HEK293 (cell line): ENCODE data around the gene RHBDL2.

Source experiments
- CTCF ChIA-PET: fragments of 350-600 bp; formaldehyde crosslinking; extraction: SDS; loops from one replicate; lab custom pipeline; 2021; ENCODE audit warnings: antibody characterized with exemption; lab: Yijun Ruan, JAX
- POLR2A ChIA-PET: fragments of 300-600 bp; formaldehyde crosslinking; extraction: SDS; loops from one replicate; lab custom pipeline; 2020; ENCODE audit warnings: antibody characterized with exemption, inconsistent platforms; lab: Yijun Ruan, JAX
- H3K27ac ChIP-seq: fragments of 200-500 bp; sonication (Bioruptor generic); 2 replicates; pipeline ENCODE4 v1.5.1; 2014; ENCODE audit warnings: low read depth, low read length, control low read depth, inconsistent platforms; ENCODE audit errors: extremely low read depth
- H3K36me3 ChIP-seq, 2 experiments: fragments of 200-500 bp in 1 of 2; sonication (Bioruptor generic) in 1 of 2; 1 replicate in 1 of 2; 2 replicates in 1 of 2; pipeline ENCODE4 v1.5.1; 2014 to 2017; ENCODE audit warnings: inconsistent platforms in 2 of 2, low read length in 2 of 2; ENCODE audit not compliant: control insufficient read depth in 2 of 2, insufficient read depth in 1 of 2
- H3K4me1 ChIP-seq: fragments of 200-500 bp; sonication (Bioruptor generic); 2 replicates; pipeline ENCODE4 v1.5.1; 2014; ENCODE audit warnings: mild to moderate bottlenecking, low read length, inconsistent platforms; ENCODE audit not compliant: control insufficient read depth, insufficient read depth
- H3K4me3 ChIP-seq: 2 replicates; pipeline ENCODE4 v1.5.1; 2011; ENCODE audit warnings: low read depth, mild to moderate bottlenecking, control low read depth, low read length, moderate library complexity
- H3K9me3 ChIP-seq: fragments of 200-500 bp; sonication (Bioruptor generic); 2 replicates; pipeline ENCODE4 v1.5.1; 2014; ENCODE audit warnings: low read depth, low read length, inconsistent platforms; ENCODE audit not compliant: control insufficient read depth, insufficient read depth
- GFI1B ChIP-seq: fragments of 450-650 bp; formaldehyde crosslinking; IDR thresholded peaks from 2 replicates; pipeline ENCODE4 v1.5.1; 2016; ENCODE audit warnings: missing biosample characterization, missing genetic modification characterization
- GLI2 ChIP-seq: fragments of 450-650 bp; formaldehyde crosslinking; IDR thresholded peaks from 2 replicates; pipeline ENCODE4; 2017; ENCODE audit warnings: missing biosample characterization, missing genetic modification characterization, low read depth, borderline replicate concordance
- PATZ1 ChIP-seq: fragments of 450-650 bp; formaldehyde crosslinking; IDR thresholded peaks from 2 replicates; pipeline ENCODE4 v1.5.1; 2016; ENCODE audit warnings: missing biosample characterization, missing genetic modification characterization
- SALL2 ChIP-seq: fragments of 450-650 bp; formaldehyde crosslinking; IDR thresholded peaks from 2 replicates; pipeline ENCODE4 v1.5.0; 2017; ENCODE audit warnings: missing biosample characterization, mild to moderate bottlenecking, missing genetic modification characterization, borderline replicate concordance
- ZBTB17 ChIP-seq: fragments of 450-650 bp; formaldehyde crosslinking; IDR thresholded peaks from 2 replicates; pipeline ENCODE4 v1.5.1; 2016; ENCODE audit warnings: missing biosample characterization, missing genetic modification characterization
- ZFHX2 ChIP-seq: fragments of 450-650 bp; formaldehyde crosslinking; conservative IDR thresholded peaks from 2 replicates; pipeline ENCODE4 v1.5.1; 2016; ENCODE audit warnings: missing biosample characterization, missing genetic modification characterization
- ZNF132 ChIP-seq: fragments of 450-650 bp; formaldehyde crosslinking; IDR thresholded peaks from 2 replicates; pipeline ENCODE4 v1.5.1; 2017; ENCODE audit warnings: missing biosample characterization, missing genetic modification characterization, borderline replicate concordance
- ZNF169 ChIP-seq: fragments of 450-650 bp; formaldehyde crosslinking; IDR thresholded peaks from 2 replicates; pipeline ENCODE4 v1.5.1; 2016; ENCODE audit warnings: missing biosample characterization, missing genetic modification characterization
- ZNF19 ChIP-seq: fragments of 450-650 bp; formaldehyde crosslinking; IDR thresholded peaks from 2 replicates; pipeline ENCODE4; 2016; ENCODE audit warnings: missing biosample characterization, missing genetic modification characterization, low read depth
- ZNF202 ChIP-seq: fragments of 450-650 bp; formaldehyde crosslinking; IDR thresholded peaks from 2 replicates; pipeline ENCODE4 v1.5.1; 2016; ENCODE audit warnings: missing biosample characterization, missing genetic modification characterization, borderline replicate concordance
- ZNF239 ChIP-seq: fragments of 450-650 bp; formaldehyde crosslinking; IDR thresholded peaks from 2 replicates; pipeline ENCODE4 v1.5.1; 2016; ENCODE audit warnings: missing biosample characterization, missing genetic modification characterization
- ZNF324 ChIP-seq: fragments of 450-650 bp; formaldehyde crosslinking; IDR thresholded peaks from 2 replicates; pipeline ENCODE4 v1.5.1; 2016; ENCODE audit warnings: missing biosample characterization, missing genetic modification characterization
- ZNF398 ChIP-seq: fragments of 450-650 bp; formaldehyde crosslinking; IDR thresholded peaks from 2 replicates; pipeline ENCODE4 v1.5.1; 2017; ENCODE audit warnings: missing biosample characterization, missing genetic modification characterization
- ZNF530 ChIP-seq: fragments of 450-650 bp; formaldehyde crosslinking; IDR thresholded peaks from 2 replicates; pipeline ENCODE4 v1.5.1; 2016; ENCODE audit warnings: low read depth, missing biosample characterization, missing genetic modification characterization
- ZNF585B ChIP-seq: fragments of 450-650 bp; formaldehyde crosslinking; IDR thresholded peaks from 2 replicates; pipeline ENCODE4 v1.5.1; 2016; ENCODE audit warnings: missing biosample characterization, missing genetic modification characterization
- ZNF621 ChIP-seq: fragments of 450-650 bp; formaldehyde crosslinking; IDR thresholded peaks from 2 replicates; pipeline ENCODE4 v1.5.1; 2017; ENCODE audit warnings: missing biosample characterization, missing genetic modification characterization
- ZNF624 ChIP-seq: fragments of 450-650 bp; formaldehyde crosslinking; IDR thresholded peaks from 2 replicates; pipeline ENCODE4 v1.5.1; 2017; ENCODE audit warnings: missing biosample characterization, missing genetic modification characterization
- ZNF792 ChIP-seq: fragments of 450-650 bp; formaldehyde crosslinking; IDR thresholded peaks from 2 replicates; pipeline ENCODE4 v1.5.1; 2016; ENCODE audit warnings: missing biosample characterization, missing genetic modification characterization
- TF ChIP-seq, protein P1 (sequence below): fragments of 450-650 bp; formaldehyde crosslinking; optimal IDR thresholded peaks from 2 replicates; pipeline ENCODE3; 2016; ENCODE audit warnings: missing biosample characterization, mild to moderate bottlenecking, missing genetic modification characterization
- TF ChIP-seq, protein P2 (sequence below): fragments of 450-650 bp; formaldehyde crosslinking; IDR thresholded peaks from 2 replicates; pipeline ENCODE4 v1.5.1; 2017; ENCODE audit warnings: missing biosample characterization, missing genetic modification characterization
- TF ChIP-seq, protein P3 (sequence below): fragments of 450-650 bp; formaldehyde crosslinking; IDR thresholded peaks from 2 replicates; pipeline ENCODE4 v1.5.1; 2016; ENCODE audit warnings: missing biosample characterization, missing genetic modification characterization

The RHBDL2 gene

GRCh38 chr1:38896169-38896568, 45.5 kb downstream of the RHBDL2 start (continued):
- TF ChIP-seq GFI1B (tag by site-specific recombination) (no peak), PATZ1 (tag by site-specific recombination) (no peak)

GRCh38 chr1:38892976-38893375, 48.7 kb downstream of the RHBDL2 start:
- Histone ChIP-seq H3K4me3 (no peak overlapping the region), H3K9me3 (no peaks in the 10 kb centered on the region), H3K4me1 (no peaks in the 10 kb centered on the region), H3K36me3 (no peaks in the 10 kb centered on the region), H3K27ac (no peak overlapping the region)
- ChIA-PET POLR2A (no interaction called here), CTCF (interaction anchor here (0.6 to 2.0 kb wide), 3 partner anchors 11 to 199 kb away, joined by 4 to 7 read pairs (median 6); partner anchors contain the start of gene GJA9)
- TF ChIP-seq ZNF530 (tag by site-specific recombination) (no peak), ZNF132 (tag by site-specific recombination) (no peak), ZNF19 (tag by site-specific recombination) (no peak), ZNF621 (tag by site-specific recombination) (no peak), PATZ1 (tag by site-specific recombination) (no peak), GLI2 (tag by site-specific recombination) (no peak), ZNF585B (no peak), ZFHX2 (tag by site-specific recombination) (no peak), ZNF324 (tag by site-specific recombination) (no peak), ZNF239 (no peak), ZNF624 (no peak), ZNF792 (tag by site-specific recombination) (no peak), ZNF398 (tag by site-specific recombination) (no peak), ZNF202 (tag by site-specific recombination) (no peak), ZBTB17 (tag by site-specific recombination) (no peak), SALL2 (tag by site-specific recombination) (no peak), ZNF169 (tag by site-specific recombination) (no peak)
- TF ChIP-seq, protein P1, sequence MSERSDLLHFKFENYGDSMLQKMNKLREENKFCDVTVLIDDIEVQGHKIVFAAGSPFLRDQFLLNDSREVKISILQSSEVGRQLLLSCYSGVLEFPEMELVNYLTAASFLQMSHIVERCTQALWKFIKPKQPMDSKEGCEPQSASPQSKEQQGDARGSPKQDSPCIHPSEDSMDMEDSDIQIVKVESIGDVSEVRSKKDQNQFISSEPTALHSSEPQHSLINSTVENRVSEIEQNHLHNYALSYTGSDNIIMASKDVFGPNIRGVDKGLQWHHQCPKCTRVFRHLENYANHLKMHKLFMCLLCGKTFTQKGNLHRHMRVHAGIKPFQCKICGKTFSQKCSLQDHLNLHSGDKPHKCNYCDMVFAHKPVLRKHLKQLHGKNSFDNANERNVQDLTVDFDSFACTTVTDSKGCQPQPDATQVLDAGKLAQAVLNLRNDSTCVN (tag by site-specific recombination): no peak
- TF ChIP-seq, protein P2, sequence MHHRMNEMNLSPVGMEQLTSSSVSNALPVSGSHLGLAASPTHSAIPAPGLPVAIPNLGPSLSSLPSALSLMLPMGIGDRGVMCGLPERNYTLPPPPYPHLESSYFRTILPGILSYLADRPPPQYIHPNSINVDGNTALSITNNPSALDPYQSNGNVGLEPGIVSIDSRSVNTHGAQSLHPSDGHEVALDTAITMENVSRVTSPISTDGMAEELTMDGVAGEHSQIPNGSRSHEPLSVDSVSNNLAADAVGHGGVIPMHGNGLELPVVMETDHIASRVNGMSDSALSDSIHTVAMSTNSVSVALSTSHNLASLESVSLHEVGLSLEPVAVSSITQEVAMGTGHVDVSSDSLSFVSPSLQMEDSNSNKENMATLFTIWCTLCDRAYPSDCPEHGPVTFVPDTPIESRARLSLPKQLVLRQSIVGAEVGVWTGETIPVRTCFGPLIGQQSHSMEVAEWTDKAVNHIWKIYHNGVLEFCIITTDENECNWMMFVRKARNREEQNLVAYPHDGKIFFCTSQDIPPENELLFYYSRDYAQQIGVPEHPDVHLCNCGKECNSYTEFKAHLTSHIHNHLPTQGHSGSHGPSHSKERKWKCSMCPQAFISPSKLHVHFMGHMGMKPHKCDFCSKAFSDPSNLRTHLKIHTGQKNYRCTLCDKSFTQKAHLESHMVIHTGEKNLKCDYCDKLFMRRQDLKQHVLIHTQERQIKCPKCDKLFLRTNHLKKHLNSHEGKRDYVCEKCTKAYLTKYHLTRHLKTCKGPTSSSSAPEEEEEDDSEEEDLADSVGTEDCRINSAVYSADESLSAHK (tag by site-specific recombination): no peak
- TF ChIP-seq, protein P3, sequence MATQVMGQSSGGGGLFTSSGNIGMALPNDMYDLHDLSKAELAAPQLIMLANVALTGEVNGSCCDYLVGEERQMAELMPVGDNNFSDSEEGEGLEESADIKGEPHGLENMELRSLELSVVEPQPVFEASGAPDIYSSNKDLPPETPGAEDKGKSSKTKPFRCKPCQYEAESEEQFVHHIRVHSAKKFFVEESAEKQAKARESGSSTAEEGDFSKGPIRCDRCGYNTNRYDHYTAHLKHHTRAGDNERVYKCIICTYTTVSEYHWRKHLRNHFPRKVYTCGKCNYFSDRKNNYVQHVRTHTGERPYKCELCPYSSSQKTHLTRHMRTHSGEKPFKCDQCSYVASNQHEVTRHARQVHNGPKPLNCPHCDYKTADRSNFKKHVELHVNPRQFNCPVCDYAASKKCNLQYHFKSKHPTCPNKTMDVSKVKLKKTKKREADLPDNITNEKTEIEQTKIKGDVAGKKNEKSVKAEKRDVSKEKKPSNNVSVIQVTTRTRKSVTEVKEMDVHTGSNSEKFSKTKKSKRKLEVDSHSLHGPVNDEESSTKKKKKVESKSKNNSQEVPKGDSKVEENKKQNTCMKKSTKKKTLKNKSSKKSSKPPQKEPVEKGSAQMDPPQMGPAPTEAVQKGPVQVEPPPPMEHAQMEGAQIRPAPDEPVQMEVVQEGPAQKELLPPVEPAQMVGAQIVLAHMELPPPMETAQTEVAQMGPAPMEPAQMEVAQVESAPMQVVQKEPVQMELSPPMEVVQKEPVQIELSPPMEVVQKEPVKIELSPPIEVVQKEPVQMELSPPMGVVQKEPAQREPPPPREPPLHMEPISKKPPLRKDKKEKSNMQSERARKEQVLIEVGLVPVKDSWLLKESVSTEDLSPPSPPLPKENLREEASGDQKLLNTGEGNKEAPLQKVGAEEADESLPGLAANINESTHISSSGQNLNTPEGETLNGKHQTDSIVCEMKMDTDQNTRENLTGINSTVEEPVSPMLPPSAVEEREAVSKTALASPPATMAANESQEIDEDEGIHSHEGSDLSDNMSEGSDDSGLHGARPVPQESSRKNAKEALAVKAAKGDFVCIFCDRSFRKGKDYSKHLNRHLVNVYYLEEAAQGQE: no peak
